Thymus (tissue), 11 donors: ENCODE data around the gene MAPT. TPM values are rescaled to one million over a fixed set of nuclear protein-coding genes. Genes with fewer than 3 reads are reported as not detected.

Experiments
- DNase-seq, 9 donors: peaks; one replicate each; pipeline ENCODE4 v3.0.0-alpha.2; 2013; ENCODE audit warnings: low spot score in 9 of 9, low read depth in 6 of 9, missing footprints in 1 of 9
- H3K27ac ChIP-seq, 2 donors: one replicate each; pipeline ENCODE4 v1.5.1; 2013; ENCODE audit warnings: control low read depth in 1 of 2, low read depth in 1 of 2, low read length in 1 of 2, mild to moderate bottlenecking in 1 of 2, moderate library complexity in 1 of 2
- H3K27me3 ChIP-seq, 2 donors: one replicate each; pipeline ENCODE4 v1.5.1; 2013; ENCODE audit warnings: low read length in 1 of 2; ENCODE audit not compliant: control insufficient read depth in 2 of 2, insufficient read depth in 1 of 2
- H3K36me3 ChIP-seq, 2 donors: one replicate each; pipeline ENCODE4 v1.5.1; 2013; ENCODE audit warnings: low read length in 1 of 2, mild to moderate bottlenecking in 1 of 2, moderate library complexity in 1 of 2; ENCODE audit not compliant: control insufficient read depth in 2 of 2, insufficient read depth in 2 of 2
- H3K4me1 ChIP-seq, 2 donors: one replicate each; pipeline ENCODE4 v1.5.1; 2013; ENCODE audit warnings: low read length in 2 of 2; ENCODE audit not compliant: control insufficient read depth in 2 of 2, insufficient read depth in 2 of 2
- H3K4me3 ChIP-seq, 2 donors: one replicate each; pipeline ENCODE4 v1.5.1; 2013; ENCODE audit warnings: low read length in 2 of 2, control low read depth in 1 of 2, mild to moderate bottlenecking in 1 of 2
- H3K9me3 ChIP-seq, 2 donors: one replicate each; pipeline ENCODE4 v1.5.1; 2013; ENCODE audit warnings: low read length in 1 of 2, mild to moderate bottlenecking in 1 of 2; ENCODE audit not compliant: control insufficient read depth in 2 of 2, insufficient read depth in 1 of 2
- WGBS: extraction: QIAGEN DNeasy Blood & Tissue Kit; methylation state at CpG from one replicate; pipeline ENCODE4 v1.1.7; 2013; 5-methylcytosine and 5-hydroxymethylcytosine counted together
- polyA plus RNA-seq: library from polyadenylated mRNA; stranded (reverse); fragments of 200-250 nt; gene quantifications from one replicate; pipeline ENCODE4 v1.2.3, GENCODE V29; 2013
- total RNA-seq: library from RNA; stranded (reverse); fragments of 120-200 nt; gene quantifications from one replicate; pipeline ENCODE4 v1.2.4, GENCODE V29; 2013
- donor health status: healthy.

MAPT gene
- total and polyA plus RNA-seq, 2 donors = 0.57 to 0.84 TPM

DNA sequence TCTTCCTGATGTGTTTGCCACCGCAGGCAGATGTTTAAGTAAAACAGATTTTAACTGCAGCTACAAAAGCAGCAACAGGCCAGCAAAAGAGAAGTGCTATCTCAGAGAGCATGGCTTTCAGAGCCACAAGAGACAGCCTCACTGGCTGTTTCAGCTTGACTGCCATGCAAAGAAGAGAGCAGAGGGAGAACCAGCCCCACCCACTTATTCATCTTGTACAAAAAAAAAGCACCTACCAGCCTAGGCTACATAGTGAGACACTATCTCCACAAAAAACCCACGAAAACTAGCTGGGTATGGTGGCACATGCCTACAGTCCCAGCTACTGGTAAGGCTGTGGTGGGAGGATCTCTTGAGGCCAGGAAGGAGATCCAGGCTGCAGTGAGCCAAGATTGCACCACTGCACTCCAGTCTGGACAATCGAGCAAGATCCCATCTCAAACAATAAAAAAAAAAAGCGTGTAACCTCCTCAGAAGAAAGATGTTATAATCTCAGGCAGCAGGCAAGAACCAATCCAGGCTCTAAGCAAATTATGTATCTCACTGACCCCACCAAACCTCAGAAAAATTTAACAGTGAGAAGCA lies 134.7 kb downstream of the MAPT start:
- DNase-seq = no peak
- Histone ChIP-seq H3K27me3 (no peaks in the 10 kb centered on the region), H3K9me3 (no peaks in the 10 kb centered on the region), H3K4me3 (no peak overlapping the region), H3K36me3 (peaks cover 46 to 84% of the 10 kb centered on the region in 2 donors), H3K4me1 (no peaks in the 10 kb centered on the region), H3K27ac (no peak overlapping the region)
- WGBS = 94% methylated on average over 4 of the region's 4 CpGs

DNA sequence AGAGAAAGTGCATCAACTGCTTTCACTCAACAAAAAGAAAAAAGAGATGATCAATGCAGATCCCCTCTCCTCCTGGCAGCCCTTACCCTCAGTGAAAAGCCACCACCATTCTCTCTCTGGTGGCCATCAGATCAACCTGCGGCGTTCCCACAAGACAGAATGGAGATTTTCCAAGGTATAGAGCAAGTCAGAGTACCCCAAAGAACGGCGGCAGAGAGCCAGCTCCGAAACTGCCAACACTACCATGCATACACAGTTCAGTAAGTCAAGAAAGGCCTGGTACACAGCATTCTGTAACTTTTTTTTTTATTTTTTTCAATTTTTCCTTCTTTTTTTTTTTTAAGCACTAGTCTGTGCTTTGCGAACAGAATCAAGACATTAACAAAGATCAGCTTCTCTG lies 135.3 kb downstream of the MAPT start:
- no peak overlapping the region for H3K27ac ChIP-seq
- DNase-seq = no peak
- H3K9me3 ChIP-seq = no peaks in the 10 kb centered on the region
- no peaks in the 10 kb centered on the region for H3K4me1 ChIP-seq
- peaks cover 52 to 89% of the 10 kb centered on the region in 2 donors for H3K36me3 ChIP-seq
- WGBS = 99% methylated on average over 6 of the region's 6 CpGs
- H3K4me3 ChIP-seq = no peak overlapping the region
- no peaks in the 10 kb centered on the region for H3K27me3 ChIP-seq

DNA sequence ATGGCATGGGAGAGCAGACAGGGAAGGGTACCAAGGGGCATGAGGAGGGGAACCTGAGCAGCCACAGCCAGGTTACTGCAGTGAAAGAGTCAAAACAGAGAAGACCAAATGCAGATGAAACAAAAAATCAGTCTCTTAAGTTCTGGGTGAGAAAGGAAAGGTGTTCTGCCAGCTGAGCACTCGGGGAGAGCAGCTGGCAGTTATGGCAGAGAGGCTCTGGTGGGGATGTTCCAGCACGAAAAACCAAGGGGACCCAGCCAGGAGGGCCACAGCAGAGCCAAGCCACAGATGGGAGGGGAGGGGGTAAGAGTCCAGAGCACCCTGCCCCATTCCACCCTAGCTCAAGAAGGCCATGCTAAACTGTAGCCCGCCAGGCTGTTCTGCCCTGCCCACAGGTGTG lies 136.4 kb downstream of the MAPT start:
- no peaks in the 10 kb centered on the region for H3K4me1 ChIP-seq
- peaks cover 62 to 93% of the 10 kb centered on the region in 2 donors for H3K36me3 ChIP-seq
- H3K9me3 ChIP-seq = no peaks in the 10 kb centered on the region
- DNase-seq = no peak
- no peaks in the 10 kb centered on the region for H3K27me3 ChIP-seq
- H3K4me3 ChIP-seq = no peak overlapping the region
- WGBS = 92% methylated on average over 3 of the region's 3 CpGs
- H3K27ac ChIP-seq = no peak overlapping the region

DNA sequence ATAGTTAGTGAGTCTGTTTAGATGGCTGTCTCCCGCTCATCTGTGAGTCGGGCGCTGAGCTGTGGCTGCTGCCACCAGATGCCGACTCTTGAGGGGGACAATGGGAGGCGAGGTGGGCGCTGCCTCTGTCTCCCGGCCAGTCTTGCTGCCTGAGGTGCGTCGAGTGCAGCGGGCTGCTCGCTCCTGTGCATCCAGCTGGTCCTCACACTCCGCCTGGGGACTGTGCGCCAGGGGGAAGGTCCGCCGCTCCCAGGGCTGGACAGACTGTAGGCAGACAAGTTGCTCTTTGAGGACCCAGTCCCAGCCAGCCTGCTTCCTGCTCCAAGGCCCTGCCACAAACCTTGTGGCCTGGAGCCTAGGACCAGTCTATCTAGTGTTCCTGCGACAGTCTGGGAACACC lies 137.1 kb downstream of the MAPT start:
- no peaks in the 10 kb centered on the region for H3K4me1 ChIP-seq
- no peak overlapping the region for H3K4me3 ChIP-seq
- no peaks in the 10 kb centered on the region for H3K27me3 ChIP-seq
- DNase-seq = no peak
- WGBS = 99% methylated on average over 16 of the region's 16 CpGs
- peaks cover 67 to 96% of the 10 kb centered on the region in 2 donors for H3K36me3 ChIP-seq
- H3K9me3 ChIP-seq = no peaks in the 10 kb centered on the region
- H3K27ac ChIP-seq = no peak overlapping the region

DNA sequence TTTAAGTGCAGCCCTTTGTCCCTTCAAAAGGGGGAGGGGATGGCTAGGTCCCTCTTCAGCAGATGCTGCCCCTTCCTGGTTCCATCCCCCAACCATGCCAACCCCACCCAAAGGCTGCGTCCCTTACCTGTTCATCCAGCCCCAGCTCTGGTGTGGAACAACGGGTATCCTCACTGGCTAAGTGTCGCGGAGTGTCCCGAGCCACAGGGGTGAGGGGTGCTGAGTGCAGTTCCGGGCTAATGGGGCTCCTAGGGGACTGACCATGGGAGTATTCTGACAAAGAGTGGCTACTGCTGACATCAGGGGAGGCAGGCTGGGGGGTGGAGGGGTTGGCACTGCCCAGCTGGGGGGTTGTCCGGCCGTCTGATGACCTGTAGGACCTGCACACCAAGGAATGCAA lies 137.6 kb downstream of the MAPT start:
- 92% methylated on average over 8 of the region's 8 CpGs for WGBS
- Histone ChIP-seq H3K36me3 (peaks cover 72 to 96% of the 10 kb centered on the region in 2 donors), H3K4me1 (no peaks in the 10 kb centered on the region), H3K9me3 (no peaks in the 10 kb centered on the region), H3K27ac (no peak overlapping the region), H3K27me3 (no peaks in the 10 kb centered on the region), H3K4me3 (no peak overlapping the region)
- DNase-seq = no peak

DNA sequence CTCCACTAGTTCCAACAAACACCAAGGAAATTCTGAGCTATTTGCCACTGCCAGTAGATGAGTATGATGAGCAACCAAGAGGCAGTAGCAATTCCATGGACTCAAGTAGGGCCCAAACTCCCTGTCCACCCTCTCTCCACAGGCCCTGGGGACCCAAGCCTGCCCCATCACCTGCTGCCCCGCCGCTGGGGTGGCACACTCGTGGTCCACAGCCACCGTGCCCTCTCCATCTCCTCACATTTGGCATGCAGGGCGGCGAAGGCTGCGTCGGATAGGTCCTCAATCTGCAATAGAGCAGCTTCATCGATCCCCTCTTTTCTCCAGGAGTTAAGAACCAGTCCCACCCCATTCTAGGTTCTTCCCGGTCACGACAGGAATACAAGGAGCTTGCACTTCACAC lies 138.6 kb downstream of the MAPT start:
- DNase-seq = no peak
- H3K4me1 ChIP-seq = no peaks in the 10 kb centered on the region
- H3K36me3 ChIP-seq = peaks cover 68 to 97% of the 10 kb centered on the region in 2 donors
- WGBS = 98% methylated on average over 11 of the region's 11 CpGs
- no peak overlapping the region for H3K4me3 ChIP-seq
- no peaks in the 10 kb centered on the region for H3K9me3 ChIP-seq
- H3K27me3 ChIP-seq = no peaks in the 10 kb centered on the region
- no peak overlapping the region for H3K27ac ChIP-seq

DNA sequence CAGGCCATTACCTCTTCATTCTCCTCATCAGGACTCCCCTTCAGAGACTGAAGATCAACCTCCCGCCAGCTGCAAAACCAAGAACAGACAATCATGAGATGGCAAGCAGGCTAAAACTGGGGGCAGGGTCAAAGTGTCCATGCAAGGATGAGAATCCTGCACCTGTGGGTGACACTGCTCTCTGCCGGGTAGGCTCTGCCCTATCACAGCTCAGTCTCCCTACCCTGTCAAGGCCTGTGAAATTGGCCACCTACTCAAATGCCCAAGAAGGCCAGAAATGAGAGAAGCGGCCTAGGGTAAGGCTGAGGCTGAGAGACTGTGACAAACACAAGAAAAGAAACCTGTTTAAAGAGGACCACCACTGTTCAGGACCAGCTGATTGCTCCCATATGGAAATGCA lies 139.0 kb downstream of the MAPT start:
- no peak overlapping the region for H3K4me3 ChIP-seq
- no peaks in the 10 kb centered on the region for H3K4me1 ChIP-seq
- H3K9me3 ChIP-seq = no peaks in the 10 kb centered on the region
- no peak for DNase-seq
- over 99% methylated on average over 3 of the region's 3 CpGs for WGBS
- H3K27ac ChIP-seq = no peak overlapping the region
- peaks cover 72 to 98% of the 10 kb centered on the region in 2 donors for H3K36me3 ChIP-seq
- H3K27me3 ChIP-seq = no peaks in the 10 kb centered on the region

DNA sequence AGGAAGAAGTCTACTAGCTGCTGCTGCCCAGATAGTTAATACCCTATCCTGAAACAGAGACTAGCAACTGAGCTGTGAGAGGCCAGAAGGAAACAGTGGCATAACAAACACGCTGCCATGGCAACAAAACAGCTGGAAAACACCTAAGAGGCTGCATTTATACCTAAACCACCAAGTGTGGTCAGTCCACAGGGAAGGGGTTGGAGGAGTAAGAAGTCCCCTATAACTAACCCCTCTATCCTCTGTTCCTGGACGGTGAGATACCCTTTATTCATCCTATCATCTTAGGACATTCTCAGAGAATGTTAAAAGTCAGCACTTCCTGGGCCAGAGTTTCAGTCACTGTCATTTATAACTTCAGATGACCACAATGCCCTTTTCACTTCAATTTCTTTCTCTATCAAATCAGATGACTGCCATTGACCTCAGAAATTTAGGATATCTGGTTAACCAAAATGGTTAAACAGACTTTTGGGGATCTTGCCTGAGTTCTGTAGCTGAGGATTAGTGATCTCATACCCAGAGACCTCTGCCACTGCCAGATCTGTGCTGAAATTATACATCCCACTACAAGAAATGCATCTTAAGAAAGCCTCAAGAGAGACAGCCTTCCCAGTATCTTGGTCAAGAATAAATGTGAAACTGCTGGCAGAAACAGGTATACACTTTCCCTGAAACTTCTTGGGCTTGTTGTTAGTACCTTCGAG lies 140.9 kb downstream of the MAPT start:
- DNase-seq = no peak
- H3K4me1 ChIP-seq = no peaks in the 10 kb centered on the region
- WGBS = 96% methylated on average over 3 of the region's 3 CpGs
- H3K27me3 ChIP-seq = no peaks in the 10 kb centered on the region
- H3K9me3 ChIP-seq = no peaks in the 10 kb centered on the region
- H3K4me3 ChIP-seq = no peak overlapping the region
- no peak overlapping the region for H3K27ac ChIP-seq
- H3K36me3 ChIP-seq = peaks cover 86 to 98% of the 10 kb centered on the region in 2 donors

DNA sequence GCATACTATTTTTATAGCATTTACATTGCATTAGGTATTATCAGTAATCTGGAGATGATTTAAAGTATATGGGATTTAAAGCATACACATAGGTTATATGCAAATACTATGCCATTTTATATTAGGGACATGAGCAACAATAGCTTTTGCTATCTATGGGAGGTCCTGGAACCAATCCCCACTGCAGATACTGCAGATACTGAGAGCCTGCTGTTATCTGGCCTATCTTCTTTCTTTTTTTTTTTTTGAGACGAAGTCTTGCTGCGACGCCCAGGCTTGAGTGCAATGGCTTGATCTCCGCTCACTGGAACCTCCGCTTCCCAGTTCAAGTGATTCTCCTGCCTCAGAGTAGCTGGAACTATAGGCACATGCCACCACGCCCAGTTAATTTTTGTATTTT lies 142.1 kb downstream of the MAPT start:
- no peaks in the 10 kb centered on the region for H3K27me3 ChIP-seq
- H3K36me3 ChIP-seq = peaks cover 78 to 96% of the 10 kb centered on the region in 2 donors
- WGBS = 97% methylated on average over 6 of the region's 6 CpGs
- H3K4me3 ChIP-seq = no peak overlapping the region
- H3K27ac ChIP-seq = no peak overlapping the region
- H3K9me3 ChIP-seq = no peaks in the 10 kb centered on the region
- H3K4me1 ChIP-seq = no peaks in the 10 kb centered on the region
- no peak for DNase-seq
